H9 (cell line): ENCODE results near the gene ZMIZ1. TPM values are rescaled to one million over a fixed set of nuclear protein-coding genes. Genes with fewer than 3 reads are reported as not detected.
A peak's percentile ranks its signal among the peaks of the same experiment; 100 is the strongest.

Experiments
- DNase-seq: peaks from one replicate; pipeline ENCODE4 v3.0.0-alpha.2; 2017
- H2AFZ ChIP-seq: one replicate; pipeline ENCODE4 v1.6.1; 2013; ENCODE audit warnings: mild to moderate bottlenecking, low read length, control low read depth, moderate library complexity
- H2AK5ac ChIP-seq: 2 replicates; pipeline ENCODE4 v1.6.1; 2013; ENCODE audit warnings: low read length, control low read depth, mixed read lengths; ENCODE audit not compliant: insufficient read length
- H2BK120ac ChIP-seq: one replicate; pipeline ENCODE4 v1.6.1; 2013; ENCODE audit warnings: low read depth, mild to moderate bottlenecking, low read length, control low read depth, inconsistent platforms; ENCODE audit not compliant: poor library complexity, severe bottlenecking
- H2BK12ac ChIP-seq: 2 replicates; pipeline ENCODE4 v1.6.1; 2013; ENCODE audit warnings: low read length, control low read depth, mixed read lengths, low read depth; ENCODE audit not compliant: insufficient read length
- H2BK15ac ChIP-seq: 2 replicates; pipeline ENCODE4 v1.6.1; 2013; ENCODE audit warnings: low read depth, low read length, control low read depth
- H2BK20ac ChIP-seq: one replicate; pipeline ENCODE4 v1.6.1; 2013; ENCODE audit warnings: low read depth, mild to moderate bottlenecking, low read length, control low read depth, inconsistent platforms; ENCODE audit not compliant: poor library complexity, severe bottlenecking
- H2BK5ac ChIP-seq: 2 replicates; pipeline ENCODE4 v1.6.1; 2013; ENCODE audit warnings: low read length, control low read depth, mixed read lengths; ENCODE audit not compliant: insufficient read length
- H3K14ac ChIP-seq: 2 replicates; pipeline ENCODE4 v1.6.1; 2013; ENCODE audit warnings: low read length, control low read depth; ENCODE audit not compliant: insufficient read depth
- H3K18ac ChIP-seq: 2 replicates; pipeline ENCODE4 v1.6.1; 2013; ENCODE audit warnings: low read depth, mild to moderate bottlenecking, mixed read lengths, low read length, control low read depth; ENCODE audit not compliant: insufficient read length
- H3K23ac ChIP-seq: 2 replicates; pipeline ENCODE4 v1.6.1; 2013; ENCODE audit warnings: low read length, control low read depth, mixed read lengths, low read depth; ENCODE audit not compliant: insufficient read length
- H3K23me2 ChIP-seq: 2 replicates; pipeline ENCODE4 v1.6.1; 2013; ENCODE audit warnings: low read depth, mild to moderate bottlenecking, mixed read lengths, low read length, control low read depth; ENCODE audit not compliant: insufficient read length, poor library complexity, severe bottlenecking
- H3K27ac ChIP-seq: 2 replicates; pipeline ENCODE4 v1.5.1; 2013; ENCODE audit warnings: low read length, control low read depth, mixed read lengths, low read depth; ENCODE audit not compliant: insufficient read length
- H3K27me3 ChIP-seq: 2 replicates; pipeline ENCODE4 v1.6.1; 2013; ENCODE audit warnings: low read length, control low read depth, inconsistent platforms; ENCODE audit not compliant: insufficient read depth
- H3K4ac ChIP-seq: 2 replicates; pipeline ENCODE4 v1.6.1; 2013; ENCODE audit warnings: low read depth, mild to moderate bottlenecking, control low read depth, inconsistent platforms, low read length, moderate library complexity
- H3K4me1 ChIP-seq: 2 replicates; pipeline ENCODE4 v1.6.1; 2013; ENCODE audit warnings: low read length, control low read depth, inconsistent platforms; ENCODE audit not compliant: insufficient read depth
- H3K4me2 ChIP-seq: 2 replicates; pipeline ENCODE4 v1.6.1; 2013; ENCODE audit warnings: low read length, control low read depth, mixed read lengths; ENCODE audit not compliant: insufficient read length, insufficient read depth
- H3K56ac ChIP-seq: 2 replicates; pipeline ENCODE4 v1.6.1; 2013; ENCODE audit warnings: low read depth, mild to moderate bottlenecking, mixed read lengths, low read length, control low read depth; ENCODE audit not compliant: insufficient read length
- H3K79me1 ChIP-seq: 2 replicates; pipeline ENCODE4 v1.6.1; 2013; ENCODE audit warnings: low read depth, mild to moderate bottlenecking, moderate library complexity, low read length, control low read depth, inconsistent platforms; ENCODE audit not compliant: insufficient read depth, poor library complexity, severe bottlenecking
- H3K79me2 ChIP-seq: 2 replicates; pipeline ENCODE4 v1.6.1; 2013; ENCODE audit warnings: low read length, control low read depth, inconsistent platforms; ENCODE audit not compliant: insufficient read depth
- H3K9ac ChIP-seq: 2 replicates; pipeline ENCODE4 v1.6.1; 2013; ENCODE audit warnings: low read length, control low read depth, mixed read lengths; ENCODE audit not compliant: insufficient read length; ENCODE audit errors: extremely low read depth
- H3K9me3 ChIP-seq: one replicate; pipeline ENCODE4 v1.6.1; 2013; ENCODE audit warnings: low read depth, low read length, inconsistent platforms; ENCODE audit not compliant: control insufficient read depth
- H3T11ph ChIP-seq: one replicate; pipeline ENCODE4 v1.6.1; 2013; ENCODE audit warnings: mild to moderate bottlenecking, low read length, control low read depth, inconsistent platforms
- H4K20me1 ChIP-seq: one replicate; pipeline ENCODE4 v1.6.1; 2013; ENCODE audit not compliant: control insufficient read depth, insufficient read length, insufficient read depth
- H4K5ac ChIP-seq: 2 replicates; pipeline ENCODE4 v1.6.1; 2013; ENCODE audit warnings: low read depth, mild to moderate bottlenecking, mixed read lengths, low read length, control low read depth; ENCODE audit not compliant: insufficient read length
- H4K8ac ChIP-seq: replicated peaks from 2 replicates; pipeline ENCODE4 v1.6.1; 2013; ENCODE audit warnings: low read length, control low read depth, mixed read lengths, low read depth; ENCODE audit not compliant: insufficient read length
- H4K91ac ChIP-seq: 2 replicates; pipeline ENCODE4 v1.6.1; 2013; ENCODE audit warnings: low read depth, mild to moderate bottlenecking, moderate library complexity, mixed read lengths, low read length, control low read depth; ENCODE audit not compliant: insufficient read length
- H3K27ac Mint-ChIP-seq, 3 experiments: 2 replicates in 2 of 3; 3 replicates in 1 of 3; pipeline ENCODE4 v1.8.0; 2020 to 2021; ENCODE audit warnings: mixed read lengths in 3 of 3, mild to moderate bottlenecking in 1 of 3, moderate library complexity in 1 of 3
- H3K27me3 Mint-ChIP-seq: 2 replicates; pipeline ENCODE4 v1.8.0; 2021; ENCODE audit warnings: low read depth, mild to moderate bottlenecking, moderate library complexity, mixed read lengths
- H3K36me3 Mint-ChIP-seq, 3 experiments: 2 replicates in 2 of 3; 3 replicates in 1 of 3; pipeline ENCODE4 v1.8.0; 2020 to 2021; ENCODE audit warnings: low read depth in 3 of 3, mixed read lengths in 3 of 3; ENCODE audit not compliant: insufficient read depth in 1 of 3
- H3K4me1 Mint-ChIP-seq, 2 experiments: 2 replicates each; pipeline ENCODE4 v1.8.0; 2020; ENCODE audit warnings: mixed read lengths in 2 of 2
- H3K4me3 Mint-ChIP-seq, 2 experiments: 2 replicates in 1 of 2; 3 replicates in 1 of 2; pipeline ENCODE4 v1.8.0; 2020 to 2021; ENCODE audit warnings: mild to moderate bottlenecking in 2 of 2, mixed read lengths in 2 of 2, moderate library complexity in 1 of 2
- H3K9me3 Mint-ChIP-seq, 2 experiments: 2 replicates in 1 of 2; 3 replicates in 1 of 2; pipeline ENCODE4 v1.8.0; 2020; ENCODE audit warnings: mild to moderate bottlenecking in 2 of 2, mixed read lengths in 2 of 2, moderate library complexity in 1 of 2
- CTCF ChIP-seq: fragments of 200-600 bp; sonication (generic); conservative IDR thresholded peaks from 3 replicates; pipeline ENCODE4 v1.8.0; 2021; ENCODE audit warnings: antibody characterized with exemption, mild to moderate bottlenecking
- WGBS: extraction: QIAGEN DNeasy Blood & Tissue Kit; methylation state at CpG from one replicate; pipeline ENCODE4 v1.1.7; 2013; ENCODE audit warnings: missing lambda C conversion rate, low lambda C conversion rate, mixed read lengths; ENCODE audit not compliant: insufficient read length; ENCODE audit errors: extremely low coverage; 5-methylcytosine and 5-hydroxymethylcytosine counted together
- total RNA-seq: library from RNA; stranded (reverse); gene quantifications from 2 replicates; pipeline ENCODE4 v1.2.1, GENCODE V29; 2021

Gene ZMIZ1
- total RNA-seq, 1 experiment from 2014 or later = 36.9 TPM

DNA sequence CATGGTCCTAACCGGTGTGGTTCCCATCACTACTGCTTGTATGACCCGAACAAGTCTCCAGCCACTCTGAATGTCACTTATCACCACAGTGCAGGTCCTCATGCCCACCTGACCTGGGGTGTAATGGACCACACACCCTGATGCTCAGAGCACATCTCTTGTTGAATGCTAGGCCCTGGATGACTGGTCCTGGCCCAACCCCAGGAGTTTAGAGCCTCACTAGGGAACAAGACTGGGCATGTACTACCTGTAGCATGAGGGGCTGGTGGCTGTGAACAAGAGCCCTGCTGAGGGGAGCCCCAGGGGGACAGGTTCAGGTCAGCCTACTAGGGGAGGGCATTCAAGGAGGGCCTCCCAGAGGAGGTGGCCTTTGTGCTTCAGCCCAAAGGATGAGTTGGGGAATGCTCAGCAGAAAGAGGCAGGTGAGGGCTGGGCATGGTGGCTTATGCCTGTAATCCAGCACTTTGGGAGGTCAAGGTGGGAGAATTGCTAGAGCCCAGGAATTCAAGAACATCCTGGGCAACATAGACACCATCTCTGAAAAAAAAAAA, 31.2 kb downstream of the ZMIZ1 start:
- Histone ChIP-seq H3K9ac (no peak overlapping the region), H3K27ac (no peak overlapping the region), H4K8ac (no peak overlapping the region), H4K91ac (no peak overlapping the region), H3K79me2 (peaks cover 15% of the 10 kb centered on the region; the same call in 1 of the 2 replicates), H3K4ac (no peak overlapping the region), H3K18ac (no peak overlapping the region), H3K4me1 (peaks cover 8% of the 10 kb centered on the region; the same call in 1 of the 2 replicates), H2AK5ac (no peak overlapping the region), H3K79me1 (peaks cover 9% of the 10 kb centered on the region), H3K56ac (no peak overlapping the region), H3K23ac (no peak overlapping the region), H3K14ac (peak overlapping the region; percentile 52; the same call in 1 of the 2 replicates), H3K4me2 (no peak overlapping the region), H2BK120ac (no peak overlapping the region), H4K5ac (no peak overlapping the region), H2BK20ac (no peak overlapping the region), H3K23me2 (no peaks in the 10 kb centered on the region), H4K20me1 (no peaks in the 10 kb centered on the region), H2BK15ac (no peak overlapping the region), H3K27me3 (no peaks in the 10 kb centered on the region), H3T11ph (no peak overlapping the region), H2AFZ (no peak overlapping the region), H2BK5ac (no peak overlapping the region), H3K9me3 (no peaks in the 10 kb centered on the region), H2BK12ac (no peak overlapping the region)
- Mint-ChIP-seq H3K9me3 (no peaks in the 10 kb centered on the region; a peak in 1 of 5 replicates), H3K4me3 (no peak overlapping the region), H3K27me3 (no peaks in the 10 kb centered on the region), H3K4me1 (peaks cover 54 to 74% of the 10 kb centered on the region in 2 experiments), H3K36me3 (peaks cover 0 to 8% (median 0%) of the 10 kb centered on the region in 3 experiments; a peak in 4 of 7 replicates), H3K27ac (peak overlapping the region in 1 of 3 experiments; percentile 89; a peak in 1 of 7 replicates)
- no CpG with 5 or more reads among the region's 2 CpGs for WGBS
- no peak for DNase-seq
- no peak for TF ChIP-seq CTCF
